H54 (cell line): ENCODE results near the gene SND1.
A peak's percentile ranks its signal among the peaks of the same experiment; 100 is the strongest.

Experiments used
- DNase-seq: peaks from one replicate; pipeline ENCODE4 v3.0.0; 2011; ENCODE audit warnings: low spot score, mixed read lengths; ENCODE audit not compliant: insufficient read length
- FAIRE-seq: peaks from 3 replicates; lab custom pipeline; 2011; peaks lifted over from hg19 to GRCh38; lab: Jason Lieb, UNC
- POLR2A ChIP-seq: IDR thresholded peaks from 2 replicates; pipeline ENCODE4 v1.6.1; 2011; ENCODE audit warnings: low read depth, mild to moderate bottlenecking, low read length

Gene SND1

DNA sequence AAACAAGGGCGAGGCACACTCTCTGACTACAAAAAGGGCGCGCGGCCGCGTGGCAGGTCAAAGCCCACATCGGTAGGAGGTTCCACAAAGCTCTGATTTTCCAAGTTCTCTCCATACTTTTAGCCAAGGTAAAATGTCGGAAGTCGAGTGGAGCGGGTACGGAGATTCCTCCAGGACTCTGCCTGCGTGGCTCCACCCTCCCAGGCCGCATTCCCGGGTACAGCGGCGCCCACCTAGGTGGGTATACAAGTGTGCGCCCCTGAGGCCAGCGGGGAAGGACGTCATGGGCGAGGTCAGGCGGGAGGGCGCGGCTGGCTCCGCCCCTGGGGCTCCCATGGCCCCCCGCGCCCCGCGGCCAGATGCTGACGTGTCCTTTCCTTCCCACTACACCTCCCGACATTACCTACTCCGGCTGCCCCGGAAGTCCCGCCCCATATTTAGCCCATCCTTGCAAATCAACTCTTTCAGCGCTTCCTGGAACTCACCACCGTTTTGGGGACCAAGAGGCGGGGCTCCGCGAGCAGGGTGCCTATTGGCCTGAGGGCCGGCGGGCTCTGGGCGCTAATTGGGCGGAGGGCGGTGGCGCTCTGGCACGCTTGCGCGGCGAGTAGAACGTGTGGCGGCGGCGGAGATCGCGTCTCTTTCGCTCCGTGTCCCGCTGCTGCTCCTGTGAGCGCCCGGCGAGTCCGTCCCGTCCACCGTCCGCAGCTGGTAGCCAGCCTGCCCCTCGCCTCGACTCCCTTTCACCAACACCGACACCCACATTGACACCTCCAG lies at the start of gene SND1:
SND1 (plus strand) TSS at position 639 of the 777 bp plus-strand sequence. CDS start 180 bp downstream, outside the sequence.
- peak; percentile 86 for DNase-seq
- TF ChIP-seq POLR2A: peak; percentile 98
- no peak for FAIRE-seq

DNA sequence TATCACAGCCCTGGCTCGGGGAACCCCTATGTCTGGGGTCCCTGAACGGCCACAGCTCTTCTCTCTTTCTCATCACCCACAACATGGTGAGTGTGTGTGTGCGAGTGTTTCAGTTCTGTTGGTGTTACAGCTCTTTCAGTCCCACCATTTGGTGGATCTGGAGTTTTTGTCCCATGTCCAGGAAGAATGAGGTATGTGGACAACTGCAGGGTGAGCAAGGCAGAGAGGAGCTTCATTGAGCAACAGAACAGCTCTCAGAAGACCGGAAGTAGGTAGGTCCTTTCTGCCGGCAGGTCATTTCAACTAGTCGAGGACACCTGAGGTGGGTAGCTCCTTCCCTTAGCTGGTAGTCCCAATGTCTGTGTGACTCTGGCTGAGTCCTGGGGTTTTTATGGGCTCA lies 43.5 kb upstream of the SND1 start:
- DNase-seq (no peak), FAIRE-seq (no peak)
- TF ChIP-seq POLR2A: no peak

DNA sequence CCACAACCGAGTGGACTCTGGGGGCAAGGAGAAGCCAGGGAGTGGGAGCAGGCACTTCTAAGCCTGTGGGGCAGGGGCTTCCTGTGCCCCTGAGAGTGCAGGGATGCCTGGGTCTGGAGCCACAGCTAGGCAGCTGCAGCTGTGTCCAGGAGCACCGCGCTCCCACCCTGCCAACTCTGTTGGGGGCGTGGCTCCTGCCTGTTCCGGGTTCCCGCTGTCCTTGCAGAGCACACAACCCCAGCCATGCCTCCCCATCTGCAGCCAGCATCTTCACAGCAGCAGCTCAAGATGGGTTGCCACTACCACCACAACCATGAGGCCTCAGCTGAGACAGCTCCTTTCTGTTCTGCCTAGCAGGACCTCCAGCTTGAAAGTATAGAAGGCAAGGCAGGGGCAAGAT lies 42.7 kb upstream of the SND1 start:
- no peak for FAIRE-seq

DNA sequence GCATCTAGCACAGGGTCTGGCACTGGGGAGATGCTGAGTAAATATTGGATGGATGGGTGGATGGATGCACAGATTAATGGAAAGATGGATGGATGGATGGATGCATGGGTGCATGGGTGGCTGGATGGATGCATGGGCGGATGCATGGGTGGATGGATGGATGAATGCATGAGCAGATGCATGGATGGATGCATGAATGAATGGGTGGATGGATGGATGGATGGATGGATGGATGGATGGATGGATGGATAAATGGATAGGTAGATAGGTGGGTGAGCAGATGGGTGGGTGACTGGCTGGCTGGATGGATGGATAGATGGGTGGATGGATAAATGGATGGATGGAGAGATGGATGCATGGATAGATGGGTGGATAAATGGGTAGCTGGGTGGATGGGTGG lies 39.7 kb upstream of the SND1 start:
- DNase-seq: no peak
- TF ChIP-seq POLR2A: no peak
- no peak for FAIRE-seq

More for the DNA sequence above, 42.7 kb upstream of the SND1 start:
- no peak for DNase-seq
- TF ChIP-seq POLR2A: no peak

DNA sequence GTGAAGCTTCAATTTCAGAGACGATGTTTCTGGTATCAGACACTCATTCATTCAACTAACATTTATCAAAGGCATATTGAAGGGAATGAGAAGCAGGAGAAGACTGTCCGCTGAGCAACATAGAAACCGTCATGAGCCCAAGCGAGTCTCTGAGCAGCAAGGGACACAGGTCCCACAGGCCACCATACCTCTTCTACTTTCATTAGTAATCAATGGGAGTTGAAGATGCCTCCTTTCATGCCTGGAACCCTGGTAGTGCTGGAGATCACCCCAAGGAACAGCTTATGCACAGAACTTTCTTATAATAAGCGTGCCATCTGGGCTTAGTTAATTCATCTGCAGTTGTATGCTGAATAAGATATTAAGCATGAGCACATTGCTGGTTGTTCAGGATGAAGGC lies 35.3 kb upstream of the SND1 start:
- no peak for TF ChIP-seq POLR2A
- DNase-seq (no peak), FAIRE-seq (no peak)

DNA sequence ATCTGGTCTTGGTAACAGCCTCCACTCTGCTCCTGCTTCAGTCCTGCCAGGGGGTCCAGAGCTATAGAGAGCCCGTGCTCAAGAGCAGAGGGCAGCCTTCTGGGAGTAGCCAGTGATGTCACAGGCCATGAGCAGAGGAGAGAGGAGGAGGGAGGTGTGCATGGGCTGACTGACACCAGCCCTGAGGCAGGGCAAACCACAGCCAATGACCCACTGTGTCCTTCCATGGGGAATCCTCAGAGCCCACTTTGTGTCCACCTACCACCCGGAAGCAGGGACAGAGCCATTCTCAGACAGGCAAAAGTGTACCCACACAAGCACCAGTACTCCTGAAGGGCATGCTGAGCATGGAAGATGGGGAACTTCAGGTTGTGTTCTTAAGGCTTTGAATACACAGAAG lies 34.0 kb upstream of the SND1 start, which contains the start of gene PAX4:
PAX4 (minus strand) TSS at position 101 of the 400 bp plus-strand sequence. CDS start 2,214 bp downstream, outside the sequence.
- TF ChIP-seq POLR2A: no peak
- DNase-seq (no peak), FAIRE-seq (no peak)

DNA sequence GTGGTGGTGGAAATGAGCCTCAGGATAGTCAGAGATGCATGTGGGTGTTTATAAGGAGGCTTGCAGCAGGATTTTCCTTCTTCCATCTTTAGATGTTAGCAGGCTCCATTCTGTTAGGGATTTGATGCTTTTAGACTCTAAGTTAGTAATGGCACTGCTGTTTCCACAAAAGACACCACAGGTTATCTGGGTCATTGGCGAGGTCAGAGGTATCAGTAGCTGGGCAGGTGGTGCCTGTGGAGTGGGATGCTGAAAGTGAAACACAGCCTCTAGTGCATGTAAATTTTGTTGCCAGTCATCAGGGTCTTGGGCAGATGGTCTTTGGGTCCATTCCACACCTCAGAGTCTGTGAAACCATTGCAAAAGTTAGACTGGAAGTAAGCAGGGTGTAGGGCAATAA lies 33.2 kb upstream of the SND1 start:
- DNase-seq: no peak
- no peak for TF ChIP-seq POLR2A
- no peak for FAIRE-seq

DNA sequence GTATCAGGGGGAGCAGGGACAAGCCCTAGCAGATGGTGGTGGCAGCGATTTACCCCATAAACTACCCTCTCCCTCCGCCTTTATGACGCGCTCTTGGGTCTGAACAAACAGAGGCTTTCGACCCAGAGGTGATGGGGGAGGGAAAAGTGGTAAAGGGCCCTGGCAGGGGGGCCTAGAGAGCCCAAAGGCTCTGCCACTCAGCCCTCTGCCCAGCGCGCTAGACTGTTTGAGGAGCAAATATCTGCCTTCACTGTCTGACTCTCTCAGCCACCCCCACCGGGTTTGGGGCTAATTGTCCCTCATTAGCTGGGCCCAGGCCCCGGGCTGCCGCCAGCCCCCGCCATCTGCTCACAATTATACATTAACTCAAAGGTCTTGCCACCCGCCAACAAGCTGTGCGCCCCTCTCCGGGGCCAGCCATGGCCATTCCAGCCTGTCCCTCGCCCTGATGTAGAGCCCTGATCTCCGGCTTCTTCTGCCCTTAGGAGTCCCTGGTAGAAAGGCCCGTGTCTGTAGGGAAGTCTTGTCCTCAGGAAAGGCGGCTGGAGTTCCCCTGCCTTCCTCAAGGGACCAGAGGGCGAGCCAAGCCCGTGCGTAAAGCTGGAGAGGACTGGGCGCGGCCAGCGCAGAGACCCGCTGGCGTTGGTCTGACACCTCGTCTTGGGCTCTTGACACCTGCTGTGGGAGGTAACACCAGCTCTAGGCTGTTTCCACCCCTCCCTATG lies 32.2 kb upstream of the SND1 start:
- FAIRE-seq (no peak), DNase-seq (no peak)
- TF ChIP-seq POLR2A: no peak

DNA sequence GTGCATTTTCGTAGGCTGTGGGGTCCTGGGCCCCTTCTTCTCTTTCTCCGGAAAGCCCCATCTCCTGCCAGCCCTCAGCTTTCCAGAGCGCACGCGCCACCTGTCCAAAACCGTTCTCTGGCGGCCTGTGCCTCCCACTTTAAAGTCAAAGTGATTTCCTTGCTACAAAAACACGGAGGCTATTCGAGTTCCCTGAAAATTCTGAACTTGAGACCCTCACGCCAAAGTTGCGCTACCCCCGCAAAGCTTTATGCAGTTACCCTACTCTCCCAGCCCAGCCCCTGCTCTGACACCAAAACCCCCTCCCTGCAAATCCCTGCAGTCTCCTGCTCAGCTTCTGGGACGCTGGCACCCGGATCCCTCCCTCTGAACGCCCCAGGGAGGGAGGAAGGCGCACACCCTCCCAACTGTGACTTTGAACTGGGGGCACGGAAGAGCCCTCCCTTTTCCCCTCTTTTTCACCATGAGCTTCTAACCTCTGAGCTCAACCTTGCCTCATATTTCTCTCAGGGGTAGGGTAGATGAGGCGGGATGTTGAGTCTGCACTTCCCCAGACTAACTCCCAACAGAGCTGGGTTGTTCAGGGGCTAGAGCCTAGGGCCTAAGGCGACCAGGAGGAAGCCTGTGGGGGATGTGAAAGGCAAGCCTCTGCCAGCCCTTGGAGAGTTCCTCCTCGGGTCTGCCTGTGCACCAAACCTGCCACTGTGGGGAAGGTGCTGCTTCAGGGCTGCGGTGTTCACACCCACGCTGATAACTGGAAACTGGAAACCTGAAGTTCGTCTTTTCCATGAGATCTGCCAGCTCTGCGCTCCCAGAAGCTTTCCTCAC lies 31.4 kb upstream of the SND1 start:
- FAIRE-seq (no peak), DNase-seq (no peak)
- TF ChIP-seq POLR2A: no peak

DNA sequence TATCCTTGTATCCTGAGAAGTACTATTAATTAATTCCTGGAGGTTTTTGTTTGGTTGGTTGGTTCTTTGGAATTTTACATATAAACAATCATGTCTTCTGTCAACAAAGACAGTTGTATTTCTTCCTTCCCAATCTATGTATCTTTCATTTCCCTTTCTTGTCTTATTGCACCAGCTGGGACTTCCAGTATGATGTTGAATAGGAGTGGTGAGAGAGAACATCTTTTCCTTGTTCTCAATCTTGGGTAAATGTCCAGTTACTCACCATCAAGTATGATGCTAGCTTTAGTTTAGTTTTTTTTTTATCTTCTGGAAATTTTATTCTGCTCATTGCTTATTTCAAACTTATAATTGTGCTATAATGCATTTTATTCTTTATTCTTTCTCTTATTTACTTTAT lies 26.7 kb upstream of the SND1 start:
- TF ChIP-seq POLR2A: no peak
- FAIRE-seq: no peak
- DNase-seq: no peak

DNA sequence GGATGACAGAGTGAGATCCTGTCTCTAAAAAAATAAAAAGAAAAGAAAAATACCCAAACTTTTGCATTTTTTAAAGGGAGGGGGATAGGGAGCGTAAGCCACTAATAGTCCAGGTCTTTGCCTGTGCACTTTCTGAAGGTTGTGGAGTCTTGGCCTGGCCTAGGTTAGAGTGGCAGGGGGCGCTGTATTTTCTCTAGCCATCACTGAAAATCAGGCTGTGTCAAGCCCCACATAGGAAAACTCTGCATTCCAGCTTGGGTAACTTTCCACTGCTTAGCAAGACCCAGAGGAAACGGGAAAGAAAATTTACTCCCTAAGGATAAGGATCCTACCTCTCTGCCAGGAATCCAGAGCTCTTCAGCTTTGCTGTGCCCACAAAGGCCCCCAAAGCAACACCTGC lies 23.5 kb upstream of the SND1 start:
- FAIRE-seq: no peak
- no peak for DNase-seq
- no peak for TF ChIP-seq POLR2A

DNA sequence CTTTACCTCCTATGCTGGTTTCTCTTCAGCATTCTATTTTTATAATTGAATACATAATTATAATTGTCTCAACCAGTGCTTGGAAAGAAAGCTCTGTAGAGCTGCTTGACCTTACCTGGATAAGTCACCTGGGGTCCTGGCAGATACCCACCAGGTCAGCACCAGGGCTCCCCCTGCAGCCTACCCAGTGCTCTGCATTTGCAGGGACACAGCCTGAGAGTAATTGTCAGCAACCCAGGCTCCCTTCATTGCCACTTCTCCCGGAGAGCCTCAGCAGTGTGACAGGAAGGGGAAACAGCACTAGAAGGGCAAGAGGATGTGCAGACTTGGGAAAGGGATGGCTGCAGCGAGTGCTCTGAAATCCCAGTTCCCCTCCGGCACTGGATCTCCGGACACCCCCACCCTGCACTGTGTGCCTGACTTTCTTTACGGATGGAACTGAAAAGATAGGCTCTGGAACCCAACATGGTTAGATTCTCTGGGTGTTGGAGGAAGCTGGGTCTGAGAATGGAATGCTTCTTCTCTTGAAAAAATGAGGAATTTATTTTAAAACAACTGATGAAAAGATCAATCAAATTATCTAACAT lies 22.6 kb upstream of the SND1 start:
- TF ChIP-seq POLR2A: no peak
- FAIRE-seq (no peak), DNase-seq (peak; percentile 28)

DNA sequence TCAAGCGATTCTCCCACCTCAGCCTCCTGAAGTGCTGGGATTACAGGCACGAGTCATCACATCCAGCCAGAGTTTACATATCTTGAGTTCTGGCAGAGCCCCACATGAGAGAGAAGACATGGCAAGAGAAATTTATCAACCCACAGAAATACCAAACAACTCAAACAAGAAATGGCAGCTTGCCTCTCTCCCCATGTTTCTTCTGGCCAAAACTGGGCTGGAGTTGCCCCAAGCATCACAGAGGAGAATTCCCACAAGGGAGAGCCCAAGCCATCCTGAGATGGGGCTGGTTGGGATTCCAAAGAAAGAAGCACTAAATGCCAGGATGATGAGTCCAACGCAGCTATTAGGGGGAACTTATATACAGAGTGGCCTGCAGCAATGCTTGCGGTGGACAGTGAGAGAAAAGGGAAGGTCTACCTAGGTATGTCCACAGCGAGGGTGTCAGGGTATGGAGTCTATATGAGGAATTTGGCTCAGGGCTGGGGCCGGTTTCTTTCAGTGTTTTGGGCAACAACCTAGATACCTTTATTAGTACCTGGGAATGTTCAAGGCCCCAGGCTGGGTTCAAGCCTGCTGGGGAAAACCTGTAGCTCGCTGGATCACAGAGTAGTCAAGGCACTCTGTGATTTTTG lies 19.6 kb upstream of the SND1 start:
- DNase-seq (no peak), FAIRE-seq (no peak)
- TF ChIP-seq POLR2A: no peak
